ENCODE results near the gene USB1.
"Not testable (repeated sequence)": the region's sequence is repeated elsewhere in the genome, so short reads cannot be mapped to it uniquely, and the experiment has no call there.

Gene USB1

GRCh38 chr16:57969451-57970123 lies 31.6 kb upstream of the USB1 start:
- no peak for DNase-seq (ENCODE audit: low read depth in 2 of 2)

GRCh38 chr16:57970319-57970718 lies 30.9 kb upstream of the USB1 start:
- DNase-seq (ENCODE audit: low read depth in 2 of 2) = no peak

DNA sequence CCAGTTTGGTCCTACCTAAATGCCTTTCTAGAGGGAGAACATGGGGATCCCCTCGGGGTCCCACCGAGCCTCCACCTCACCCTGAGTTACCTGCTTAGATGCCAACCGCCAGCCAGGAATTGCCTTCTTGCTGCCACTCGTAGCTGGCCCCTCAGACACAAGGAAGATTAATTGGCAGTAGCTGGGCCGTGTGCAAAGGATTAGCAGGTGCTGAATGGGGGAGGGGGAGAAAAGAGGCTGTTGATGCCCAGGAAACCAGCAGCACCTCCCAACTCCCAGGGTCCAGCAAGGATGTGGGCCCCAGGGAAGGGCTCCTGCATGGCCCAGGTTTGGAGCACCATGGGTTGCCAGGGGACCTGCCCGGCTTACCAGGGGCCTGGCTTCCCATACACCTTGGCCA lies 30.2 kb upstream of the USB1 start, which contains the start of gene CNGB1:
CNGB1 (minus strand) TSS at position 159 of the 400 bp plus-strand sequence. CDS start 3,842 bp downstream, outside the sequence.
- no peak for DNase-seq (ENCODE audit: low read depth in 2 of 2)

- DNase-seq (ENCODE audit: low read depth in 2 of 2) = no peak
Measured at GRCh38 chr16:57971848-57972247, 29.4 kb upstream of the USB1 start.

DNA sequence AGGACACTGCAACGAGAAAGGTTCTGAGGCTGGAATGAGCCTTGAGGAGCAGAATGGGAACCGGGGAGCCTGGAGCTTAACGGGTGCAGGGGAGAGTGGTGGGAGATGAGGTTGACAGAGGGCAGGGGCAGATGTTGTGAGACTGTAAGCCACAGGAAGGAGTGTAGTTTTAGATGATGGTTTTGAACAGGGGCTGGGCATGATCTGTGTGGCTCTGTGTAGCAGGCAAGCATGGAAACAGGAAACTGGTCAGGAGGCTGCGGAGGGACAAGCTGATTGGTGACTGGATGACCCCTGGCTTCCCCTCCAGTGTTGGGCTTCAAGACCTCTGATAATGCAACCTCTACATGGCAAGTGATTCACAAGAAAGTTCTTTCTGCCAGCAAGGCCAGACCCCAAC lies 28.9 kb upstream of the USB1 start:
- DNase-seq (ENCODE audit: low read depth in 2 of 2) = no peak

DNA sequence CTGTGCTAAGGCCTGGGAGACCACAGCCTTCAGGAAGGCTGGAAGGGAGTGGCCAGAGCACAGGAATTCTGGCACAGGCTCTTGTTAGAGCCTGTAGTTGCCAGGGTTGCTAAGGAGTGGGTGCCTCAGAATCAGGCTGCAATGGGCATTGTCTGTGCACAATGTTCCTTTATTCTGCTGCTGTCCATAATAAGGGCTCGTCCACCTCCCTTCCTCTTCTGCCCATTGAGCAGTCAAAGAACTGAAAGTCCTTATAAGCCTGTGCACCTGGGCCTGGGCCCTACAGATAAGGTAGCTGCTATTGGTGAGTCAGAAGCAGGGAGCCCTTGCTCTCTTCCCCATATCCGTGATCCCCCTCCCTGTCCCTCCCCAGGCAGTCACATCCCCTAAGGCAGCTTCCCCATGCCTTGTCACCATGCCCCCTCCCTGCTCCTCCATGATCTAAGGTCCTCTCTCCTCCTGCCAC lies 24.8 kb upstream of the USB1 start:
- no peak for DNase-seq (ENCODE audit: low read depth in 2 of 2)

- DNase-seq (ENCODE audit: low read depth in 2 of 2) = no peak
Measured at GRCh38 chr16:57977418-57978069, 23.7 kb upstream of the USB1 start.

DNA sequence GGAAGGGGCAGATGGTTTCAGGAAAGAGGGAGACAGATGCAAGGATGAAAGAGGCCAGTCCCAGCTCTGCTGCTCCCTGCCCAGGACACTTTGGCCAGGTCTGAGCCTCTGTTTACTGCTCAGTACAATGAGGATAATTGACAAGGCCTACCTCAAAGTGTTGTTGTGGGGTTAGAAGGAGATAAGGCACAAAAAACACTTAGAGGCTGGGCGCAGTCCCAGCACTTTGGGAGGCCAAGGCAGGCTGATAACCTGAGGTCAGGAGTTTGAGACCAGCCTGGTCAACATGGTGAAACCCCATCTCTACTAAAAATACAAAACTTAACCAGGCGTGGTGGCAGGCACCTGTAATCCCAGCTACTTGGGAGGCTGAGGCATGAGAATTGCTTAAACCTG lies 23.1 kb upstream of the USB1 start:
- DNase-seq (ENCODE audit: low read depth in 2 of 2) = not testable (repeated sequence)

- DNase-seq (ENCODE audit: low read depth in 2 of 2) = no peak
Measured at GRCh38 chr16:57979006-57979585, 22.1 kb upstream of the USB1 start.

DNA sequence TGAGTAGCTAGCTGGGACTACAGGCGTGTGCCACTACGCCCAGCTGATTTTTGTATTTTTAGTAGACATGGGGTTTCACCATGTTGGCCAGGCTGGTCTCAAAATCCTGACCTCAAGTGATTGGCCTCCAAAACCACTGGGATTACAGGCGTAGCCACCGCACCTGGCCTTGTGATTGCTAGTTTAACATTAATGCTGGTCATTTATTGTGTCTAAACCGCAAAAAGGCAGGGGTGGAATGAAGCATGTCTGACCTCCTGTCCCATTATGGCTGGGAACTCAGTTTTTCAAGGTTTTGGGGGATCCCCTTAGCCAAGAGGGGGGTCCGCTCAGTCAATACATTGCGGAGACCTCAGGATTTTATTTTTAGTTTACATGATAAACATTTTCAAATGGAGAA lies 19.6 kb upstream of the USB1 start:
- DNase-seq (ENCODE audit: low read depth in 2 of 2) = no peak

- DNase-seq (ENCODE audit: low read depth in 2 of 2) = no peak
Measured at GRCh38 chr16:57982385-57982784, 18.8 kb upstream of the USB1 start.

DNA sequence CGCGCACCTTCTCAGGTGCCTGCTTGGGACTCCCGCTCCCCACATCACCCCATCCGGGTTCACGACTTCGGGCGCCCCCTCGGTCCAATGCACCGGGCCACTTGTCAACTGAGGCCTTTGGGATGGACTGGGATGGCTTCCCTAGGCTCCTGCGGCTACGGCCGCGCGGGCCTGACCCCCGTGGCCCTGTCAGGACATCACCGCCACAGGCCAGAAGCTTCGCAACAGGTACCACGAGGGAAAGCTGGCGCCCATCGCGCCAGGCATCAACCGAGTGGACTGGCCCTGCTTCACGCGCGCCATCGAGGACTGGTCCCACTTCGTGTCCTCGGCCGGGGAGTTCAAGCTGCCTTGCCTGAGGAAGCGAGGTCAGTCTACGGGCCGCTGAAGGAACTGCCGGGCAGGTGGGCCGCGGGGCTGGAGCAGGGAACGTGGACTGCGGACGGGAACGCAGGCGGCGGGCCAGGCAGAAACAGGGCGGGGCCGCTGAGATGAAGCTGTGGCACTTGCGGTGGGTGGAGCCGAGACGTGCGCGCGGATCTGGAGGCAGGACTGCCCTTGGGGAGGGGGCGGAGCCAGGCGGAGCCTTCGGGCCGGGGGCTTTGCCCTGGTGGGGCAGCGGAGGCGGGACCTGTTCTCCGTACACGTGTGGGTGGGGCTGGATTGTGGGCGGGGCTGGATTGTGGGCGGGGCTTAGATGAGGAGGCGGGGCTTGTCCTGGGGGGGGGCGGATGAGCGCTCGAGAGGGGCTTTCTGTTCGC lies 16.6 kb upstream of the USB1 start:
- peak; percentile 79 to 89 for DNase-seq (ENCODE audit: low read depth in 2 of 2)

- DNase-seq (ENCODE audit: low read depth in 2 of 2) = no peak
Measured at GRCh38 chr16:57985204-57986181, 15.7 kb upstream of the USB1 start.

DNA sequence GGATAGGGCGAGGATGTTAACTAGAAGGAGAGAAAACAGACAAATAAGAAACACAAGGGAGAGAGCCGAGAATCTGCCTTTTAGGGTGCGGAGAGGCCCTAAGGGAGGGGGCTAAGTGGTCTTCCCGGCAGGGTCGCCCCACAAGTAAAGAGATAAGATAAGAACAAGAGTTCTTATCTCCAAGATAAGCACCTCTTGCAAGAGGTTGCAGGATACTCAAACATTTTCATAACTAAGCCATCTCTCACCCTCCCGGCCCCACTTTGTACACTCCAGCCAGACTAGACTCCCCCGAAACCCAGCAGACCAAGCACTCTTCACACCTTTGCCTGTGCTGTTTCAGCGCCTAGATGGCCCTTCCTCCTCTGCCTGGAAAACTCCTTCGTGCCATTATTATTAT lies 15.0 kb upstream of the USB1 start:
- DNase-seq (ENCODE audit: low read depth in 2 of 2) = no peak

DNA sequence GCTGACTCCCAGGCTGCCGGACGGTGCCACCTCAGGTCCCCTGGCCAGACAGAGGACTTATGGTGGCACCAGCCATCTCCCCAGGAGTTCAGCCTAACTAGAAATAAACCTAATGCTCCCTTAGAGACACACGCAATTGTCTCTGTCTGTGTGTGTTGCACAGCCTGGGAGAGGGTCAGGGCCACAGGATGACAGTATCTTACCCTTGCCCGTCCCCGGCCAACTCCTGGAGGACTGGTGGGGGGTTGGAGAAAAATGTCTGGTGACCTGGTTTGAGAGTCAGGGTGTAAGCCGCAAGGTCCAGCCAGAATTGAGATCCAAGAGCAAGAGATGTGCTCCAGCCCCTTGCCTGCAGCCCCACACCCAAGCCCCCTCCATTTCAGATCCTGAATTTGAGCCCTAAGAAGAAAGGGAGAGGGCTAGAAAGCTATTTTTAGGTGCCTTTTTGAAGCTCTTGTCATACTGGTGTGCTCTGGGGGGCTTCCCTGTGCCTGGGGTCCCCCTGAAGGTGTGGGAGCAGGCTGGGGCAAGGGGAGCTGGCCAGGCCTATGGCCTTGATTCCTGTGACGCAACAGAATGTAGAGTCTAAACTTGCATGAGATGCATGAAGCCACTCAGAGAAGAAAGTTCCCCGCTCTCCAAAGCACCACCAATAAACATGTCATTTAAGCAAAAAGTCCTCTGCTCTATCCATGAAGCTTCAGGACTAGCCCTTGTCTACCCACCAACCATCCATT lies 13.6 kb upstream of the USB1 start:
- DNase-seq (ENCODE audit: low read depth in 2 of 2) = no peak

DNA sequence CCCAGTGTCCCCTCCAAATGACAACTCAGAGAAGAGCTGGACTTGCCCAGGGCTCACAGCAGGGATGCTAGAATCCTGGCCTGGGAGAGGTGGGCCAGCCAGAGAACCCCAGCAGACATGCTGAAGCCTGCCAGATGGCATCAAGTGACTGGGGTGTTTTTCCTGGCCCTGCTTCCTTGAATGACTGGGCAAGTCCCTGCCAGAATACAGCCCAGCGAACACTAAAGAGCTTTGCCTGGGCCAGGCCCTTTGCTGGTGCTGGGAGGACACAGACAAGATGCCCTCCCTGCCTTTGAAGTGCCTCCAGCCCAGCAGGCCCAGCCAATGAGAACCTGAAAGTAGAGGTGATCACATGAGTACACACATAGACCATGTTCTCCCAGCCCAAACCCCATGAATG lies 12.3 kb upstream of the USB1 start:
- DNase-seq (ENCODE audit: low read depth in 2 of 2) = no peak

DNA sequence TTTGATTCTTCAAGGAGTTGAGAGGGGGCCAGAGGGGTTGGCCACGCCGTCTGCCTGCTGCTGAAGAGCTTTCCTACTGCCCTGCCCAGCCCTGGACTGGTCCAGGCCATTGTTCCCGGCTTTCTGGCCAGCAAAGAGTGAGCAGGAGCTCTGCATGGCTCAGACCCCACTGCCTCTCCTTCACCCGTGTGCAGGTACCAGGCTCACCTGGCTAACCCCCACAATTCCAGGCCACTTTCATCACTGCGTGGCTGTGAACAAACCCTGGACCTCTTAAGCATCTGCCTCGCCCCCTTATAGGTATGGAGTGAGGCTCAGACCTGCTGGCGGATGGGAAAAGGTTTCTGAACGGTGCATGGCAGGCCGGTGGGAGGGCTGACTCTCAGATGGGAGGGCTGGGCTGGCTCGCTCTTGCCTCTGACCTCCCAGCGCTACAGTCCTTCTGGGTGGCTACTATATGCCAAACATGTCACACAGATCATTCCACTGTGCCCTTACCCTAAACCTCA lies 9.6 kb upstream of the USB1 start:
- no peak for DNase-seq (ENCODE audit: low read depth in 2 of 2)

DNA sequence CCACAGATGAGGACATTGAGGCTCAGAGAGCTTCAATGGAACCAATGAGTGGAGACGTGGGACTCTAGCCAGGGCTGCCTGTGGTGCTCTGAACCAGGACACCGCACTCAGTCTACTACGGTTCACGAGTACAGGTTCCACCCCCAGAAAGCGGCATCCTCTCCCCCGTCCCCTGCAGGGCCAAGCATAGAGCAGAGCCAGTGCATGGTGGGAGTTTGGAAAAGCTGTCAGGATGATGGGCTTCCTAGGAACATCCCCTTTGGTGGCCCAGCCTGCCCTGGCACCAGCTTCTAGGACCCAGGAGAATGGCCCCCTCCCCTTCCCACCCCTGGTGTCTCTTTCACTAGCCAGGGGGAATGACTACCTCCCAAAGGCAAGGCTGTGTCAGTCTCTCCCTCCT lies 9.1 kb upstream of the USB1 start:
- DNase-seq (ENCODE audit: low read depth in 2 of 2) = no peak

- no peak for DNase-seq (ENCODE audit: low read depth in 2 of 2)
Measured at GRCh38 chr16:57993438-57993837, 7.8 kb upstream of the USB1 start.

GRCh38 chr16:57993897-57994296 lies 7.3 kb upstream of the USB1 start:
- no peak for DNase-seq (ENCODE audit: low read depth in 2 of 2)
